Heart left ventricle (tissue), 16 donors: ENCODE data around the gene CACTIN. TPM values are rescaled to one million over a fixed set of nuclear protein-coding genes. Genes with fewer than 3 reads are reported as not detected.

Experiments
- ATAC-seq, 4 donors: fragments of 200-7000 bp; cut with Tn5 transposase; one replicate each; pipeline ENCODE4 v1.9.1; 2020 to 2022; ENCODE audit warnings: moderate library complexity in 4 of 4, mild to moderate bottlenecking in 3 of 4, moderate number of reproducible peaks in 1 of 4
- DNase-seq, 5 donors: peaks; one replicate each; pipeline ENCODE4 v3.0.0-alpha.2; 2020
- H3K27ac ChIP-seq, 12 donors: fragments of 200-600 bp; sonication (generic) in 4 of 12; one replicate each; pipeline versions ENCODE4 v1.5.0 to v1.8.0; 2016 to 2022; ENCODE audit warnings: mild to moderate bottlenecking in 2 of 12
- H3K27me3 ChIP-seq, 9 donors: fragments of 200-600 bp; sonication (generic) in 2 of 9; one replicate each; pipeline versions ENCODE4 v1.5.1 to v1.8.0; 2016 to 2022; ENCODE audit warnings: mild to moderate bottlenecking in 3 of 9
- H3K36me3 ChIP-seq, 9 donors: fragments of 200-600 bp; sonication (generic) in 2 of 9; one replicate each; pipeline versions ENCODE4 v1.5.0 to v1.8.0; 2018 to 2022; ENCODE audit warnings: mild to moderate bottlenecking in 2 of 9
- H3K4me1 ChIP-seq, 12 donors: fragments of 200-600 bp; sonication (generic) in 4 of 12; one replicate each; pipeline versions ENCODE4 v1.5.0 to v1.8.0; 2016 to 2022; ENCODE audit warnings: mild to moderate bottlenecking in 3 of 12
- H3K4me3 ChIP-seq, 12 donors: fragments of 200-600 bp; sonication (generic) in 4 of 12; one replicate each; pipeline versions ENCODE4 v1.5.0 to v1.8.0; 2017 to 2022; ENCODE audit warnings: mild to moderate bottlenecking in 9 of 12, moderate library complexity in 4 of 12
- H3K9me3 ChIP-seq, 12 donors: fragments of 200-600 bp; sonication (generic) in 4 of 12; one replicate each; pipeline versions ENCODE4 v1.5.0 to v1.8.0; 2016 to 2022; ENCODE audit warnings: mild to moderate bottlenecking in 1 of 12
- CTCF ChIP-seq, 12 donors: fragments of 200-600 bp; sonication (generic) in 4 of 12; IDR thresholded peaks; one replicate each; pipeline versions ENCODE4 v1.5.0 to v1.8.0; 2018 to 2022; ENCODE audit warnings: antibody characterized with exemption in 12 of 12, mild to moderate bottlenecking in 5 of 12
- POLR2A ChIP-seq, 2 donors: fragments of 450-650 bp; IDR thresholded peaks; one replicate each; pipeline ENCODE4 v1.6.1; 2017; ENCODE audit warnings: antibody characterized with exemption in 2 of 2, mild to moderate bottlenecking in 2 of 2, moderate library complexity in 2 of 2
- WGBS, 4 donors: extraction: QIAGEN DNeasy Blood & Tissue Kit in 2 of 4; methylation state at CpG; one replicate each; pipeline versions ENCODE4 v1.1.5 to v1.1.7; 2013 to 2018; 5-methylcytosine and 5-hydroxymethylcytosine counted together
- intact Hi-C, 10 donors: fragments of 100-400 bp; cut with DNase I; formaldehyde crosslinking; loops; one replicate each; pipeline versions ENCODE4 v1.11.1 to v1.14.2; 2022
- polyA plus RNA-seq, 2 donors: library from polyadenylated mRNA; stranded (reverse); fragments of 200-250 nt; gene quantifications; one replicate each; pipeline ENCODE4 v1.2.3, GENCODE V29; 2013
- total RNA-seq, 9 donors: library from RNA; depleted of rRNA in 2 of 9; stranded (reverse); fragments of >200 nt in 2 of 9; fragmentation: NEBNext Ultra II Directional in 3 of 9; extraction: Animal tissue kit (Norgen Biotek cat#: 25700) in 3 of 9; gene quantifications; one replicate each; pipeline versions ENCODE4 v1.1.0 to v1.2.4, GENCODE V29; 2016 to 2023
- donor health status: ischemic (EF 13 %, LVEDD 7.1; RV severe dilation, severe dysfunction).
- donor health status: healthy with polysubstance abuse.
- donor health status: DM: no; HTN: yes; CAD: no.
- donor health status: DM: no; HTN: no; CAD: no.
- donor health status: ischemic (EF 25% LVEDD 6.9; RV normal size, moderate dysfunction).
- donor health status: ischemic (EF 25% LVEDD 5.7; RV mildly dilated, moderate dysfunction).
- donor health status: healthy.
- donor health status: DM: yes; HTN: yes; CAD: no.
- donor health status: ischemic (EF 35%, LVEDD 5.7; RV mildly dilated, moderate dysfunction).
- donor health status: nonischemic (EF 11% LVEDD 7.7; RV severe dilation, severe dysfunction).
- donor health status: DM: yes; HTN: yes; CAD: no.
- donor health status: PGD.
- donor health status: ischemic (EF 29% LVEDD 5.4; RV normal size, mild dysfunction).
- donor health status: nonischemic (EF 23%, LVEDD 6.1; RV moderate dilation, normal function).

The CACTIN gene
- total and polyA plus RNA-seq, 11 donors = 9.8 to 23.4 (median 14.1) TPM

- TF ChIP-seq CTCF (IDR thresholded peaks at IDR 0.05) (no peak), POLR2A (IDR thresholded peaks at IDR 0.05) (no peak)
- Histone ChIP-seq H3K27me3 (no peaks in the 10 kb centered on the region), H3K4me1 (peaks cover 0 to 45% (median 28%) of the 10 kb centered on the region in 12 donors), H3K9me3 (no peaks in the 10 kb centered on the region), H3K27ac (peak overlapping the region in 3 of 12 donors; percentile 1 to 51 (median 42)), H3K4me3 (no peak overlapping the region), H3K36me3 (peaks cover 0 to 58% (median 48%) of the 10 kb centered on the region in 9 donors)
- intact Hi-C loops = loop anchor here in 7 of 10 donors (2.0 to 10.0 kb wide), 5 partner anchors 36 to 540 kb away; partner anchors contain the start of genes EEF2 (in 1 of the 7) and PIP5K1C (in 1 of the 7)
- DNase-seq (no peak), ATAC-seq (no peak)
- 73 to 83% (median 76%) methylated on average over 17 to 19 of the region's 19 CpGs for WGBS, 4 donors
Observed at GRCh38 chr19:3664879-3665642, 38.5 kb upstream of the CACTIN start.

- no peak for DNase-seq
- intact Hi-C loops = loop anchor here in 5 of 10 donors (2.0 to 10.0 kb wide), 3 partner anchors 37 to 541 kb away; partner anchors contain the start of gene PIP5K1C (in 1 of the 5)
- peaks cover 0 to 33% (median 16%) of the 10 kb centered on the region in 12 donors for H3K4me1 ChIP-seq
- peaks cover 0 to 70% (median 59%) of the 10 kb centered on the region in 9 donors for H3K36me3 ChIP-seq
- no peak for ATAC-seq
- H3K27ac ChIP-seq = no peak overlapping the region
- H3K4me3 ChIP-seq = no peak overlapping the region
- TF ChIP-seq CTCF (IDR thresholded peaks at IDR 0.05) = no peak
- no peak for TF ChIP-seq POLR2A (IDR thresholded peaks at IDR 0.05)
- 94 to 97% (median 94%) methylated on average over 18 of the region's 18 CpGs for WGBS, 4 donors
- no peaks in the 10 kb centered on the region for H3K27me3 ChIP-seq
- no peaks in the 10 kb centered on the region for H3K9me3 ChIP-seq
Observed at GRCh38 chr19:3663838-3664237, 37.2 kb upstream of the CACTIN start.

- ATAC-seq = no peak
- no peak for DNase-seq
- intact Hi-C loops = loop anchor here in 5 of 10 donors (10.0 kb wide), 2 partner anchors 163 to 543 kb away; no protein-coding TSS in a partner anchor
- whole genome bisulfite sequencing, 4 donors = 93 to 96% (median 95%) methylated on average over 20 to 34 of the region's 34 CpGs
- TF ChIP-seq CTCF (IDR thresholded peaks at IDR 0.05) (no peak), POLR2A (IDR thresholded peaks at IDR 0.05) (no peak)
- H3K27me3 ChIP-seq = no peaks in the 10 kb centered on the region
- H3K27ac ChIP-seq = peak overlapping the region in 1 of 12 donors; percentile 10
- H3K9me3 ChIP-seq = no peaks in the 10 kb centered on the region
- no peak overlapping the region for H3K4me3 ChIP-seq
- H3K4me1 ChIP-seq = peaks cover 0 to 11% (median 8%) of the 10 kb centered on the region in 12 donors
- peaks cover 0 to 88% (median 71%) of the 10 kb centered on the region in 9 donors for H3K36me3 ChIP-seq
Observed at GRCh38 chr19:3661284-3662238, 35.0 kb upstream of the CACTIN start.
